GM12874 (cell line): ENCODE results near the gene KLF6.

Experiments used
- CTCF ChIP-seq: IDR thresholded peaks from 2 replicates; pipeline ENCODE4 v1.5.1; 2011; ENCODE audit warnings: low read depth, mild to moderate bottlenecking, control low read depth, low read length, moderate library complexity; ENCODE audit not compliant: insufficient read depth

KLF6 gene

GRCh38 chr10:3807928-3808496, 23.0 kb upstream of the KLF6 start:
- TF ChIP-seq CTCF = no peak

GRCh38 chr10:3807211-3807927, 22.4 kb upstream of the KLF6 start:
- no peak for TF ChIP-seq CTCF

GRCh38 chr10:3806603-3807002, 21.6 kb upstream of the KLF6 start:
- no peak for TF ChIP-seq CTCF

GRCh38 chr10:3805791-3806461, 20.9 kb upstream of the KLF6 start:
- no peak for TF ChIP-seq CTCF

GRCh38 chr10:3805201-3805790, 20.3 kb upstream of the KLF6 start:
- no peak for TF ChIP-seq CTCF

GRCh38 chr10:3803927-3804741, 19.1 kb upstream of the KLF6 start:
- no peak for TF ChIP-seq CTCF
